ELR (cell line): Measurements from ENCODE around the gene MGAT5.
A peak's percentile ranks its signal among the peaks of the same experiment; 100 is the strongest.

Source experiments
- DNase-seq: peaks from one replicate; pipeline ENCODE4 v3.0.0-alpha.2; 2015; ENCODE audit warnings: low read depth

The MGAT5 gene

GRCh38 chr2:134451347-134451630, 197.4 kb downstream of the MGAT5 start:
- no peak for DNase-seq

- DNase-seq: no peak
Observed at GRCh38 chr2:134452042-134452733, 198.3 kb downstream of the MGAT5 start.

- DNase-seq: no peak
Observed at GRCh38 chr2:134453476-134453875, 199.6 kb downstream of the MGAT5 start.

DNA sequence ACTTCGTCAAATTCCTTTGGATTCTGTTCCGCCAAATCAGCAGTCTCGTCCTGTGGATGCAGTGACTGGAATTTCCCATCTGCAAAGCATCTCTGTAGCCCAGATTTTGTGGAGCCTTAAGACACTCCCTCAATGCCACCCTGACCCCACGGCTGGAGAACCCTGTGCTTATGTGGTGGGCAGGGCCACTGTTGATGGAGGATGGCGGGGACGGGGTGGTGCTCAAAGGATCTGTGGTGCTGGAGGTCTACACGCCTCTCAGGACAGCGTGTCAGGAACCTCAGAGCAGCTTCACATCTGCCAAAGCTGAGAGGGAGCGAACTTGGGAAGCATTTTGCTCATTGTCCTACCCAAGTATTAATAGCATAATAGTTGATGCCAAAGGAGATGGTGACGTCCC, 200.1 kb downstream of the MGAT5 start:
- no peak for DNase-seq

DNA sequence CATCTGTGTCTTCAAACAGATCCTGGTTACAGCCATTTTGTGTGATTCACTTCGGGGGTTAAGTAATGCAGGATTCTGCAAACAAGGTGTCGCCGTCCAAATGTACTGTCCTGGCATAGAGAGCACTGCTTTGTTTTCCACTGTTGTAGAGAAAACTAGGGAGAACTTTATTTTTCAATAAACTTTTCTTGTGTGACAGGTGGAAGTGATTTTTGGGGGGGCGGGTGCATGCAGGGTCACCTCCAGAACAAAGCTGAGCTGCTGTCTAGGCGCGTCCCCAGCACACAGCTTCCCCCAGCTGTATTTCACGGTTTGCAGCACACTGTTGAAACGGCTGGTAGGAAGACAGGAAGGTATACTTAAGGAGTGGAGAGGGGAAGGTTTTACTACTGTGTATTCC, 200.6 kb downstream of the MGAT5 start:
- DNase-seq: no peak

- no peak for DNase-seq
Observed at GRCh38 chr2:134454931-134455330, 201.1 kb downstream of the MGAT5 start.

- DNase-seq: no peak
Observed at GRCh38 chr2:134455426-134455825, 201.6 kb downstream of the MGAT5 start.

DNA sequence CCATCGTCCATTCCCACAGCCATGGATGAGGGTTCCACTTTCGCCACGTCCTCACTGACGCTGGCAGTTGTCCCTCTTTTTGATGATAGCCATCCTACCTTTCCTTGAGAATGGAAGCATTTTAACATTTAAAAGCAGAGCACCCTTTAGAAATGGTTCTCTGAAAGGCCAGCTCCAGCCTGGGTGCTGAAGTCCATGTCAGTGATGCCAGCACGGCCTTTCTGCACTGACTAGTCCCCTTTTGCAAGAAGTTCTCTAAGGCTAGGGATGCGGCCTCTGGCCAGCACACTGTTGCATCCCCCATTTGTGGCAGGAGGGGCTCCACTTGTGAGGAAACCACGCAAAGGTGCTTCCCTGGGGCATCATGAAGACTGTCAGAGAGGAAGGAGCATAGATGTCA, 203.5 kb downstream of the MGAT5 start:
- no peak for DNase-seq

- no peak for DNase-seq
Observed at GRCh38 chr2:134457765-134458472, 204.0 kb downstream of the MGAT5 start.

GRCh38 chr2:134458473-134458853, 204.6 kb downstream of the MGAT5 start:
- DNase-seq: no peak

DNA sequence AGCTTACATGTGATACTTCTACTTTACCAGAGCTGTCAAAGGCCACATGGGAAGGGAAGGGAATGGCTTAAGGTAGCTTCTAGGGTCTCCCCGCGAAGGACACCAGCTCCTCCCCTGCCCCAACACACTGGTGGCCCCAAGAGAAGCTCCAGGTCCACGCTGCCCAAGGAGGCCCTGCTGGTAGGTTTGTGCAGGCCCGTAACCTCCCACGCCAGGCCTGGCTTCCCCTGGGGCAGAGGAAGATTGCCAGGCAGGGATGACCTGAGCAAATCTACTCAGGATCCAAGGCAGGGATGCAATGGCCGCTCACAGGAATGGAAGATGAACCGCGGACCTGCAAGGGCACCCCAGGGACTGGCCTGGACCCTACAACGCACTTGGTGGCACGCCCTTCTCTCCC, 205.1 kb downstream of the MGAT5 start:
- no peak for DNase-seq

GRCh38 chr2:134459706-134460406, 206.0 kb downstream of the MGAT5 start:
- no peak for DNase-seq

DNA sequence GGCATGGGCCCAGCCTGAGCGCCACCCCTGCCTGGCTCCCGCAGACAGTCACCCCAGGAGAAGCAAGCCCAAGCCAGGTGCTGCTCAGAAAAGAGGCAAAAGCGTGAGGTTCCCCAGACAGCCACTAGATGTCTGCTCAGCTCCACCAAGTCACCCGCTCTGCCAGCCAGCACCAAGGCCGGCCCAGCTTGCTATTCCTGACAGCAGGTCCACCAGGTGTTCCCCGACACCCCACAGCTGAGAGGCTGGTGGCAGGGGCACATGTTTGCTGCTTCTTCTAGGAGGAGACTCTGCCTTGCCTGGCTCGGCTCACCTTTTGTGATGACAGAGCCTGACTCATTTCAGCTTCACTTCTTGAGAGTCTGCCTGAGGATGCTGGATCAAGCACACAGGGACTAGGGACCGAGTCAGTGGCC, 206.7 kb downstream of the MGAT5 start:
- DNase-seq: peak; percentile 72

- DNase-seq: peak; percentile 43
Observed at GRCh38 chr2:134461511-134461910, 207.6 kb downstream of the MGAT5 start.

- no peak for DNase-seq
Observed at GRCh38 chr2:134462275-134462674, 208.4 kb downstream of the MGAT5 start.

DNA sequence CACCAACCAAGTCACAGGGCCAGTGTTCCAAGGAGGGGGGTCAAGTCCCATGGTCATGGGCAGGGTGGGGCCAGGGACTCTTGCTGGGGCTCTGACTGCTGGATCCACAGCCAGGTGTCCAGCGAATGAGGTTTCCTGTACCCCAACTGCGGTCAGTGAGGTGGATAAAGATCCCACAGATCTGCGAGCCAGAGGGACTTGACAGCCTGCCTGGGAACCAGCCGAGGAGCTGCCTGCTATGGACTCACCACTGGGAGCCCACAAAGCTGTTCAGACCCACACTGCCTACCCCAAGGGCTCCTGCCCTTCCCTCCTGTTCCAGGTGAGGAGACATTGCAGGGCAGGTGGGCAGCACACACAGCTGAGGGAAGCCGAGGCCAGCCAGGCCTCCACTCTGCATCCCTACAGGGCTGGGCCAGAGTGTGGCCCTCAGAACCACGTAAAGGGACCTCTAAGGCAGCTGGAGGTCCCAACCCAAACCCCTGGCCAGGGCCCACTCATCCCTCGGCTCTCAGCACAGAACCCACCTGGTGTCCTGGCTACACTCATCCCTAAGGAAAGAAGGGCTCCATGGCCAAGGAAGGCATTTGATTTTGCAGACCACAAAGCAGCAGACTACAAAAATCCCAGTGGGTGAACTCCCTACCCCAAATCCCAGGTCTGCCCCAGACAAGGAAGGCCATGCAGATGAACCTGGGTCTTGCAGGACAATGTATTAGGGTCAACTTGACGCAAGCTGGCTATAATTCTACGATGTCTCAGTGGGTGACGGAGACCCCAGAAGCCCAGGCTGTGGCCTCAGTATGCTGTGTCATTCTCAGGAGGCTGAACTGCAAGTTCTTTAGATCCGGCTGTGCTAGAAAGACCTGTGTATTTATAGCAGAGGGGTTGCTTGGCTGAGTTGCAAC, 209.2 kb downstream of the MGAT5 start:
- no peak for DNase-seq

GRCh38 chr2:134463699-134464022, 209.8 kb downstream of the MGAT5 start:
- no peak for DNase-seq

GRCh38 chr2:134465228-134466105, 211.6 kb downstream of the MGAT5 start:
- no peak for DNase-seq

DNA sequence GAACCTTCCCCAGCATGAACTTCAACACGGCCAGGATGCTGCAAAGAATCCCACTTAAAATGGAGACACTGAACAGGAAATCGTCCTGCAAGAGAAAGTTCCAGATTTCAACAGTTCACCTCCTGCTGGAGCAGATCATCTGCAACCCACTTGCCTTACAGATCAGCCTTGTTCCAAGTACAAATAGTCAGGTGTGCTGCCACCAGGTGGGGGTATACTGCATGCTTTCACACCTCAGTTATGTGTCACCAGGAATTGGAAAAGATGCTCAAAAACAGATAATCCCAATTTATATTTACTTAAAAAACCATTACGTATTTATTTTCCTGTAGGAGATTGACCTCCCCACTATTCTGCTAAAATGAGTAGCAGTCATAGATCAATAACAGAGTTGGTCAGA, 212.3 kb downstream of the MGAT5 start:
- peak; percentile 37 for DNase-seq

- no peak for DNase-seq
Observed at GRCh38 chr2:134468164-134468563, 214.3 kb downstream of the MGAT5 start.

GRCh38 chr2:134468776-134469175, 214.9 kb downstream of the MGAT5 start:
- no peak for DNase-seq
